Measurements from ENCODE around the gene CLEC3B. TPM values are rescaled to one million over a fixed set of nuclear protein-coding genes. Genes with fewer than 3 reads are reported as not detected.

Gene CLEC3B
- total and polyA plus RNA-seq, 7 donors, result 10.3 to 41.7 (median 24.6) TPM

DNA sequence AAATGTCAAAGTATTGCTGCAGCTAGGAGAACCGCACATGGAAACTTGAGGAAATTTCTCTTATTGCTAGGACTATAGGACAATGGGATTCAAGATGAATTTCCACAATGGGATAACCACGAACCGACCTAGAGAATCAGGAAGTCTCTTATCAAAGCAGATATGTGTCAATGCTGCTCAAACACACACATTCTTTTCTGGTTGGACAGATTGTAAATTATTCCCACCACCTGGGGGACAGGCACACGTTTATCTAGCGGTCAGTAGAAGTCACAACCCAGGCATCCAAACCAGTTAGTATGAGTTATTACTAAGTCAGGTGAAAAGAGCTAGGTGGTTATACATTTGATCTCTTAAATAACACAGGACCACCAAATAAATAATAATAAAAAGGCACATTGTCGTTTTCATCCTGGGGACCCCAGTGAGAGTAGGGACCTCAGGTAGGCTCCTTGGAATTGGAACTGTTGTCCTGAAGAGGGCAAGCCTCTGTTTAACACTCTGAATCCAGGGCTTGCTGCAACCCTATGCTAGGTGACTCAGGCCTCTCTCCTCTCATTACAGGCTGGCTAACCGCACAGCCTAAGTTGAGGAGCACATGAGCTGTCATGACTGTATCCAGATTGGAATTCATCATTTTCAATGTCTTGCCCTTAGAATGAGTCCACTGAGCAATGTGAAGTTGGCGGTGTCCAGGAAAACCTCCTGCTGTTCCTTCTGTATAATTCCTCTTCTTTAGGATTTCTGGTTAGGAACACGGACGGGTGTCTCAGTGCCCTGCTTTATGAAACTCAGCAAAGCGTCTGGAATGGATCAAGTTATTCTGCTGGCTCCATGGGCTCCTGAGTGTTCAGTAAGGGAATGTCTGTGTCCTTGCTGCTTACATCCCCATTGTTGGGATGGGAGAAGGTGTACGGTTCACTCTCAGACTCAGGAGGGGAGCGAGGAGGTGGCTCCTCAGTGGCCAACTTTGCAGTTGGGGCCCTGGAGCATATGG lies 59.0 kb downstream of the CLEC3B start:
- WGBS, 3 donors, result 81 to 85% (median 82%) methylated on average over 13 of the region's 13 CpGs
- ATAC-seq, result peak in 2 of 4 donors; percentile 49 to 62
- intact Hi-C loops (cut with DNase I), result no loop called here

More for the DNA sequence above, 59.0 kb downstream of the CLEC3B start:
- Histone ChIP-seq H3K9me3 (no peaks in the 10 kb centered on the region), H3K36me3 (ENCODE audit: insufficient read depth in 1 of 2, low read depth in 1 of 2) (no peaks in the 10 kb centered on the region), H3K27me3 (ENCODE audit: insufficient read depth in 3 of 3, low read length in 2 of 3) (no peaks in the 10 kb centered on the region), H3K27ac (no peak overlapping the region), H3K4me1 (no peaks in the 10 kb centered on the region), H3K4me3 (no peak overlapping the region)
- DNase-seq, result no peak
- no peak for TF ChIP-seq CTCF (IDR thresholded peaks at IDR 0.05)

Other genes starting within 250 kb of the CLEC3B start
- gene TMEM42, start 164.4 kb upstream of the CLEC3B start, total RNA-seq, result 10 to 100 TPM in 2 of 4 donors, 1 to 10 TPM in 2; 7.5 to 15.6 (median 9.8) TPM
- 10 to 100 TPM; 12.5 to 14.0 (median 12.5) TPM for gene TMEM42, start 164.4 kb upstream of the CLEC3B start, polyA plus RNA-seq
- gene TGM4, start 151.7 kb upstream of the CLEC3B start, total RNA-seq, result not detected
- gene TGM4, start 151.7 kb upstream of the CLEC3B start, polyA plus RNA-seq, result not detected
- gene ZDHHC3, start 50.1 kb upstream of the CLEC3B start, total RNA-seq, result 10 to 100 TPM; 22.2 to 58.3 (median 40.6) TPM
- 10 to 100 TPM; 32.3 to 51.1 (median 40.8) TPM for gene ZDHHC3, start 50.1 kb upstream of the CLEC3B start, polyA plus RNA-seq
- 10 to 100 TPM; 27.8 to 54.8 (median 46.3) TPM for gene EXOSC7, start 50.1 kb upstream of the CLEC3B start, total RNA-seq
- 10 to 100 TPM; 28.4 to 39.4 (median 36.3) TPM for gene EXOSC7, start 50.1 kb upstream of the CLEC3B start, polyA plus RNA-seq
- gene CDCP1, start 120.1 kb downstream of the CLEC3B start, total RNA-seq, result 1 to 10 TPM in 1 of 4 donors, under 1 TPM in 3; 0.24 to 1.4 (median 0.37) TPM
- gene CDCP1, start 120.1 kb downstream of the CLEC3B start, polyA plus RNA-seq, result under 1 TPM; 0.01 to 0.65 (median 0.21) TPM
- 1 to 10 TPM; 1.4 to 6.5 (median 1.5) TPM for gene TMEM158, start 200.0 kb downstream of the CLEC3B start, total RNA-seq
- gene TMEM158, start 200.0 kb downstream of the CLEC3B start, polyA plus RNA-seq, result 10 to 100 TPM in 1 of 3 donors, 1 to 10 TPM in 1, under 1 TPM in 1; 0.48 to 15.7 (median 2.4) TPM